Cerebellar nuclear complex (tissue), 1 donor: Measurements from ENCODE around the gene PPFIBP2.
"Not testable (repeated sequence)": the region's sequence is repeated elsewhere in the genome, so short reads cannot be mapped to it uniquely, and the experiment has no call there.

Experiments
- DNase-seq, 2 experiments: peaks; one replicate each; lab custom pipeline; 2025; lab: John Stamatoyannopoulos, UW

PPFIBP2 gene

DNA sequence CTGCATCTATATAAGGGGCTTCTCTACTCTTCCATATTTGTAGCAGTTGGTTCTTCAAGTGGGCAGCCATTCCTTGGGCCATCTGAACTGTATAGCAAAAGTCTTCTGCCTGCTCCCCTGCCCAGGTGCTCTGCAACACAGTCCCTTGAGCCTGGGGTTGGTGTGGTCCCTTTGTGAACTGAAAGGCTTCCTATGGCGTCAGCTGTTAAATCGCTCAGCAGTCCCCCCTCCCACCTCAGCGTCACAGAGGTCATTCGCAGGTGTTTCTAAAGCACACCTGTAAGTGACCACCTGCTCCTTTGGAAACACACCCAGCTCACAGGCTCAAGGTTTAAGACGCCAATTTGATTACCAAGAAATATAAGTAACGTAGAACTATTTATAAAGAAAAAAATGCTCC, 122.6 kb downstream of the PPFIBP2 start:
- no peak for DNase-seq

DNA sequence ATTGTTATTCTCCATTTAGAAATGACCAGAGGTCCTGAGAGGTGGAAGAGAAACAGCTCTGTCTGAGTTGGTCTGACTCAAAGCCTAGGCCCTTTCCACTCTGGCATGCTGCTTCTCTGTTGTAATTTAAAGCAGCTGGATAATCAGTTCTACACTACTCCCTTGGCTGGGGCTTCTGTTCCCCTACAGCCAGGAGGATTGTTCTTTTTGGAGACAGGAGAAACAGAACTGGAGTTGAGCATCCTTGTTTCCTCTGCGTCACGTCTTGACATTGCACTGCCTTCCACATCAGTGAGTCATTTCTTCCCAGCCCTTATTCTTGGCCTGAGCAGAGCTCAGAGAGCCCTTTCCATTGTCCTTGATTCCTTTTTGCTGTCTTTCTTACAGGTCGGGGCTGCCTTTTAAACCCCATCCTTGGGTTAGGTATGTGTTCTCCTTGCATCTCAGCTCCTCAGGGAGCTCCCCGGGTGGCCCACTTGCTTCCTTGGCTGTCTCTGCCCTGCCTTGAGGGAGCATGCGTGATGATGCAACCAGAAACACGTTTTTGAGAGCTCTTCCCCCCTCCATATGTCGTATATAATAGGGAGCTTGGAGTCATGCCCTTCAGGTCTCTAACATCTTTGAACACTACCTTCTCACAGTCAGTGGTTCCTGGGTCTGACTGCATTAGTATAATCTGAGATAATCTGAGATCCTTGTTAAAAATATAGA, 123.8 kb downstream of the PPFIBP2 start:
- no peak for DNase-seq

DNA sequence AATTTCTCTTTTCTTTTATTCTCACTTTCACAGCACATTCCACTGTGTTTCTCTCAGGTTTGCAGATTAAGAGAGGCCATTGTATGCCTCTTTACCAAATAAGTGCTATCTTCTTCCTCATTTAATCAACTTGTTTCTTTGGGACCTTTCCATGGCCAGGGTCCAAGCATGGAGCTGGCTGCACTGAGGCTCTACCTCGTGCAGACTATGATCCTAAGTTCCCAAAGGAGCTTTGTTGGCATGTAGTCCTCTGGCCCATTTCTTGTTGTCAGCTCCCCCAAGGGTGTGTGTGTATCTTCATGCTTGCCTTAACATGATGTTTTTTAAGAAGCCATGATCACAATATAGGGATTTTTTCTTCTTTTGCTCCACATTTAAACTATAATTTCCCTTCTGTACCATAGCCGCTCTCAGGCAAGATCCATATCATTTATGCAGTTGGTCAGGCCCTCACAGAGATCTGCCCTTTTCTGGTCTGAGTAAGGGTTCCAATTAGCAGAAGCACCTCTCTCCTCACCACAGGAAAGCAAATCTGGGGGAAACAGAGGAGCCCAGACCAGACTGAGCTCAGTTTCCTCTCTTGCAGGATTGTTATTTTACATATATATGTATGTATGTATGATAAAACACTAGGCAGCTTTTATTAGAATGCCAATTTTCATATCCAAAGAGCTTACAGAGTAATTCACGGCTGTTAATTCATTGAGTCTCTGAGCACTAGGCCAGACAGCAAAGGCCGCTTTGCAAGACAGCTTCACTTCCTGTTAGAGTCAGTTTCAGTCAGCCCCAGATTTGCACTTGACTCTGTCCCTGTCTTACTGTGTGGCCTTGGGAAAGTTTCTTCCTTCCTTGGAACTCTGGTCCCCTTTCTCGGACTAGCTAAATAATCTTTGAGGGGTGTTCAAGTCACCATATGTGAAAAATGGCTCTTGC, 125.2 kb downstream of the PPFIBP2 start:
- DNase-seq = no peak

DNA sequence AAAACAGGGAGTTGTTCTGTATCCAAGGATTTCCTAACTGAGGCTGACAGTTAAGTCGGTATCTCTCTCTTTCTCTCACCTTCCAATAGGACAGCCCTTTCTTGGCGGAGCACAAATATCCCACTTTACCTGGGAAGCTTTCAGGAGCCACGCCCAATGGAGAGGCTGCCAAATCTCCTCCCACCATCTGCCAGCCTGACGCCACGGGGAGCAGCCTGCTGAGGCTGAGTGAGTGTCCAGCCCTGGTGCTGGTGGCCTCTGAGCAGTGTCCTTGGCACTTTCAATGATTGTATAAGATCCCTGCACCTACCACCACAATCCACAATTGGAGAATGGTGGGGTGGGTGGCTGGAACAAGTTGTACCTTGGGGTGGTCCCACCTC, 125.8 kb downstream of the PPFIBP2 start:
- peak; percentile 13 to 19 for DNase-seq

DNA sequence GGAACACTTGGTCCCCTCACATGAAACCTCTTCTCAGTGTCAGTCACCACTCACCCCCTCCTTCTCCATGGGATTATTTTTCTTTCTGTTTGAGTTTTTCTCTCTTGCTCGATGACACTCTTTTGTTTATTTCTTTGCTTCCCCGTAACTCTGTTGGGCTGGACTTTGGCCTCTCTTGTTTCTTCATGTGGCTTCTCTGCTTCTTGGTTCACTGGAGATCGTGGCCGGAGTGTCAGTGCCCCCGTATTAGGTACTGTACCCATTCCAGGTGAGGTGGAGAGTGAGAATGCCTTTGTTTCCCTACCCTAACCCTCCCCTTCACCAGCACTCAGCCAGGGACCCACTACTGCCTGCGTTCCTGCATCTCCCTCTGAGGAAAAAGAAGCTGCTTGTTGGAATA, 127.0 kb downstream of the PPFIBP2 start:
- DNase-seq = no peak

DNA sequence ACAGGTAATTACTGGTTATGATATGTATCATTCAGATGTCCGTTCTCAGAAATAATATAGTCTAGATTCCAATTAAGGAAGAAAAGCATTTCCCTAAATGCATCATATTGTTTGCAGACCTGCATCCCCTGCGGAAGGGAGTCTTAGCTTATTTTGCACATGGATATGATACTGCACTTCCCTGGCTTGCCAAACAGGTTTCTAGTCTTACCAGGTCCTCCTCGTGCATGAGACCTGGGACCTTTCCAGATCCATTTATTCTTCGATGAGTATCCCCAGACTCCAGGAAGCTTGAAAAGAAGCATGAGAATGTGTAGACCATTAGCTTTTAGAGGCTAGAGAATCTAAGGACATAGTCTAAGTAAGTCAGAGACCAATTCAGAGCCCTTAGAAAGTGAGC, 128.9 kb downstream of the PPFIBP2 start:
- DNase-seq = no peak

DNA sequence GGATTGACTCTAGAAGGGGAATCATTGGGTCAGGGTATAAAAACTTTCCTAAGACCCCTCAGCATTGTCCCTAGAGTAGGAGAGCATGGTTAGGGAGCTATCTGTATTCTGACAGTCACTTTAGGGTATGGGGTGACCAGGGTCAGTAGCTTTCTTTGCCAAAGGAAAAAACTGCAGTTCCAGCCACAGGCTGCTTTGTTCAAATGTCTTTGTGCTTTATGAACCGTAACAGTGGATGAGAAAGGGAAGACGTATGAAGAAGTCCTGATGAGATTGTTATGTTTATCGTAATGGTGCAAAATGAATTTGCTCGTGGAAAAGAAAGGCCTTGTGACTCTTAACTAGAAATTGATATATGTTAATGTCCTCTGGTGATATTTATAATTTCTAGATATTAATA, 129.5 kb downstream of the PPFIBP2 start:
- no peak for DNase-seq

DNA sequence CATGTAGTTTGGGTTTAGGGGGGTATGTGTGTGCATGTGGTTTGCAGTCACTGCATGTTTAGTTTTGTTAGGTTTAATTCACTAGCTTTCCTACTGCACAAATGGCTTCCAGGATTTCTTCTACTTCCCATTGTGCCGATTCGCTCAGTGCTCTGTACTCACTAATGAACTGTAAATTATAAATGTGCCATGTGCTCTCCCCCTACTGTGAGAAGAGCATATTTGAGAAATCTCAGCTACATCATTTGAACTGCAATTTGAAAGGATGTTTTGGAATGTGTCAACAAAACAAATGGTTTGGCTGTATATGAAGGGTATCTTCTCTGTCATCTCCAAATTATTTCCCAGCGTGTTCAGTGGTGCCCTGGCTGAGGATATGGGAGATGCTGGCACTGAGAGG, 131.4 kb downstream of the PPFIBP2 start:
- no peak for DNase-seq

DNA sequence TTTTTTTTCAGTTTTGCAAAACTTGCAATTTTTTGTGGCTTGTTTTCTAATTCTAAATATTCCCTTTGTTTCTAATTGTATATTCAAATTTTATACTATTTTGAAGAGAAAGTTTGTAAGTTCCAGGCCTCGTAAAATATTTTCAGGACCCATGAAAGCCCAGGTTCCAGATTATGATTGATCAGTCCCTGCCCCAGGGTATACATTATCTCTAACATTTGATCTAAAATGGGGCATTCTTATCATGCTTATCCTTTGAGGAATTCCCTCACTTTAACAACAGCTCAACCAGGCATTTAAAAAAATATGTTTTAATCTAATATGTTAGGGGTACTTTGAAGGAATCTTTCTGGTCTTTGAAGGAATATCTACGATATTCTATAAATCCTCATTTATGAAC, 133.1 kb downstream of the PPFIBP2 start:
- no peak for DNase-seq

DNA sequence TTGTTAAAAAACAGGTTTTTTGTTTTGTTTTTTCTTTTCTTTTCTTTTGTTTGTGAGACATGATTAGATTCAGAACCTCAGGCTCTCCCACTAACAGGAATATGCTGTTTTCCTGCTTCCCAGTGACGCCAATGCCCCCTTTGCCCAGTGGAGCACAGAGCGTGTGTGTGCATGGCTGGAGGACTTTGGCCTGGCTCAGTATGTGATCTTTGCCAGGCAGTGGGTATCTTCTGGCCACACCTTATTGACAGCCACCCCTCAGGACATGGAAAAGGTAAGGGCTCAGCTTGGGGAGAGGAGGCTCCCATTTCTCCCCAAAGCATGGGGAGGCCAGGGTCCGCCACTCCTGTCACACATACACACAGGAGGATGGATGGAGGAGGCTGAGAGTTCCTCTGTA, 134.5 kb downstream of the PPFIBP2 start:
- no peak for DNase-seq

DNA sequence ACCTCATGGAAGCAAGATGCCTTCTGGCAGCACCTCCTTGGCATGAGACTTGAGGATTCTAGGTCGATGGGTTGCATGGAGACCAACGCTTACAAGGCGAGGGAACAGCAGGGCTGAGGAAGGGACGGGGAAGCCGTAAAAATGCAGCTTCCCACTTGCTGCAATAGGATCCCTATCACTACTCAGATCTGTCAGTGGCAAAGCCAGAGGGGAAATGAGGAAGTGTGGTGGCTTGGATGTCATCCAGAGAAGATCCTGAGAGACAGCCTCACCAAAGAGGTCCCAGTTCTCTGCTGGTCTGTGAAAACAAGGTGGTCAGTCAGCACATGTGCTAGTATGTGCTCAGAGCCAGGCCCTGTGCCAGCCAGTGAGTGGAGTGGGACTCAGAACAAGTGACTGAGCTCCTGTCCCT, 137.3 kb downstream of the PPFIBP2 start:
- DNase-seq = no peak

DNA sequence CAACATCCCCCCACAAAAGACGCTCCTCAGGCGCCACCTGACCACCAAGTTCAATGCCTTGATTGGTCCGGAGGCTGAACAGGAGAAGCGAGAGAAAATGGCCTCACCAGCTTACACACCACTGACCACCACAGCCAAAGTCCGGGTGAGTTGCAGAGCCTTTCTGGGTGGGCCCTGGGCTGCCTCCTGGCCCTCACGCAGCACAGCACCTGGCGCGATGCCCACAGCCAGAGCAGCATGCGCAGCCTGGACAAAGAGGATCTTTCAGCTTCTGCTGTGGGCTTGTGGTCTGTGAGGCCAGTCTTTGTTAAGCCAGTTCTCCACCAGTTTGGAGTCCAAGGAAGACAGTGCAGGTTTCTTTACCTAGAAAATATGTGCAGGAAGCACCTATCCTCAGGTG, 137.9 kb downstream of the PPFIBP2 start:
- no peak for DNase-seq

DNA sequence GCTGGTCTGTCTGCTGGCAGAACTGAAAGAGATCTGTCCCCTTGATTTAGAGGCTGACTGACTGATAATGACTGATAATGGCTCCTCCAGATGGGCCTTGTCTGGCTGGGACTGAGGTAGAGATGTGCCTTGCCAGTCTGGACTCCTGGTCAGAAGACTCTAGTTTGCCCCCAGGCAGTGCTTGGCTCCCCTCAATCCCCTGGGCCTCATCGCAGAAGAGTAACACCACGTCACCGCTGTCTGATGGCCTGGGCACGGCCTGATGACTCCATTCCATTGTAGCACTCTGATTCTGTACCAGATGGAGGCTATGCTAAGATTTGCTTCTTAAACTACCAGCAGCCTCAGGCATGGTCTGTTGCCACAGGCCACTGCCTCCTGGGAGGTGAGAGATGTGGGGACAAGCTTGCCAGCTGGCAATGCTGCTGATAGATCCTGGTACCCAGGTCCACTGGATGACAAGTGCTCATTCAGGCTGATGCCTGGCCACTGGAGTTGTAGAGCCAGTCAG, 140.5 kb downstream of the PPFIBP2 start:
- no peak for DNase-seq

DNA sequence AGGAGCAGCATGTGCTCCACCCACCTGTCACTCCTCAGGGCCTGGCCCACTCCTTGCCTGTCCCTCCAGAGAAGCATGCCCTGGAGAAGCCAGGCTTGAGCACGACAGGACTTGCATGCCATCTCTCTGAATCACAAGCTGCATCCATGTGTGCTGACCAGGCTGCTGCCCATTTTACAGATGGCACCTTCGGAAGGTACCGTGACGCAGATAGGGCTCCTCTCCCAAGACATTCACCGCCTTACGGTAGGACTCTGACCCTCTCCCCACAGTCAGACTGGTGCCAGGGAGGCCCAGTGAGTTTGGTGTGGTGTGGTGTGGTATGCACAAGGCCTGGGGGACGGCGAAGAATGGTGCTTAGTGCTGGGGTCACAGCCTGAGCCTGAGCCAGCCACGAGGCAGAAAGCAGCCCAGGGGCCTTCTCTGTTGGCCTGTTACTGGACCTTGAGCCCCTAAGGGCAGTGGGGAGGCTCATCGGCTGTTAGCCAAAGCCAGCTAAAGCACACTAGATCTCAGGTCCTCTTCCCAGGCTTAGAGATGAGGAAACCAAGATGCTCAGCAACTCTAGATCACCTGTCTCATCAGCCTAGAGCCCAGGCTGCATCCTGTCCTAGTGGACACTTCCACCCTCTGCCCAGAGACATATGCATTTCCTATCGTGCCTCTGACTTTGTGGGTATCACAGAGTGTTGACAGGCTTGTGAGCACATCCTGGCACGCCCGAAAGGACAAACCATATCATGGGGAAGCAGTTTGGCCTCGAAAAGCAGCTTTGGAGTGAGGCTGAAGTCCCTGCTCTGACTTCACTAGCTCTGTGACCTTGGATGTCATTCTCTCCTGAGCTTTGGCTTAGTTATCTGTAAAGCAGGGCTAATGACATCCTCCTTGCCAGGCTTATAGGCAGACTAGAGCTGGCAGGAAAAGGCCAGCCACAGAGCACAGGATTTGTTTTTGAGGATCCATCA, 141.7 kb downstream of the PPFIBP2 start:
- DNase-seq = no peak

DNA sequence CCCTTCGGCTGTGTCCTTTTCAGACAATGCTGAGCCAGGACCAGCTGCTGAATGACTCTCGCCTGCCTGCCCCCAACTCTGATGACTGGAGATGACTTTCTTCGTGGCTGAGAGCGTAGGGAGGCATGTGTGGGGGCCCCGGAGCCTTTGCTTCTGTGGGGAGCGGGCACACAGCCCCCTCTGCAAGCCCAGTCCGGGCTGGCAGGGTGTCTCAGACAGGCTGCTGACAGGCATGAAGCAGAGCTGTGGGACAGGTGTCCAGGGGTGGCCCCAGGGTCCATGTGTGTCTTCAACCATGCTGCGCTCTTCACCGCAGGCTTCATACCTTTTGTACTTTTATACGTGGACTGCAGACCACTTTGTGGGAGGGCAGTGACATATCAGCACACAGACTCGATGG, 142.9 kb downstream of the PPFIBP2 start:
- DNase-seq = no peak

DNA sequence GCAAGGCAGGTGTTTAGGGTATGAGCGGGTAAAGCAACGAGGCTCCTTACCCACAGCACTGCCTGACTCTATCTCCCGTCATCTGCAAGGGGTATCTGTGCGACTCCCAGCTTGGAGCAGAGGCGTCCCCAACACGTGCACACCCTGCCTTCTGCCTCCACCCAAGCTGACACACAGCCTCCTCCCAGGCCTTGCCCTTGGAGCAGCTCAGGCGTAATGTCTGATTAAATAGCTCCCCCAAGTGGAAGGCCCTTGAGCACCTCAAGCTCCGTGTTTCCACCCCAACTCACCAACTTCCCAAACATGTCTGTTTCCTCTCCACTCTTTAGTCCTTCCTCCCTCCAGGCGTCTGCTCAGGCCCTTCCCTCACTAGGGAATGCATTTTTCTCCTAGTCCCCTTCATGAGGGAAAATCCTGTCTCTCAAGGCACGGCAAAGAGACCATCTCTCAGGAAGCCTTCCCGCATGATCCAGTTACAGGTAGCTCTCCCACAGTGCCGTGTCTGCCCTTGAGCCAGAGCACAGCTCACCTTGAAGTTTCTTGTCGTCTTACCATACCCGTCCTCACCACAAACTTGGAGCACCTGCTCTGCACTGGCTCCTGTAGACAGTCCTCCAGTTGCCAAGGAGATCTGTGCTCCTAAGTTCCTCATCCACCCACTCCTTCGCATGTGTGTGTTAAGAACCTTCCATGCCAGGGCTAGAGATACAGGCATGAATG, 143.7 kb downstream of the PPFIBP2 start:
- DNase-seq = no peak

DNA sequence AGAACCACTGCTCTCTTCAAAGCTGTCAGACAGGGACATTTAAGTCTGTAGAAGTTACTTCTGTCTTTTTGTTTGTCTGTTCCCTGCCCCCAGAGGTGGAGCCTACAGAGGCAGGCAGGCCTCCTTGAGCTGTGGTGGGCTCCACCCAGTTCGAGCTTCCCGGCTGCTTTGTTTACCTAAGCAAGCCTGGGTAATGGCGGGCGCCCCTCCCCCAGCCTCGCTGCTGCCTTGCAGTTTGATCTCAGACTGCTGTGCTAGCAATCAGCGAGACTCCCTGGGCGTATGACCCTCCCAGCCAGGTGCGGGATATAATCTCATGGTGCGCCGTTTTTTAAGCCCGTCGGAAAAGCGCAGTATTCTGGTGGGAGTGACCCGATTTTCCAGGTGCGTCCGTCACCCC, 149.7 kb downstream of the PPFIBP2 start:
- not testable (repeated sequence) for DNase-seq

DNA sequence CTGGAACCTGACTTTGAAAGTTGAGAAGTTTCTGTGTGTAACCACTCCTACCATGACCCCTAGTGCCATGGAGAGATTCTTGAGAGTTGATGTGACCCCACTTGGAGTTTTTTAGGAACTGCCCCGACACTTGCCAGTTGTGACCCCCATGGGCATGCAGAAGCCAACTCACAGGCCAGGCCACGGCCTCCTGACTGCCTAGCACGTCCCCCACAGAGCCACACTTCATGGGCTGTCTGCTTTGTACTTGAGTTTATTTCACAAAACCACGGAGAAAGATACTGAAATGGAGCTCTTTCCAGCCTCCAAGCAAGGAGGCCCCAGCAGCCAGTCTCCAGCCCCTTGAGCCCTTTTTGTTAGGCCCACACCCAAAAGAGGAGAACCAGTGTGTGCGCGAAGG, 151.1 kb downstream of the PPFIBP2 start:
- DNase-seq = no peak

DNA sequence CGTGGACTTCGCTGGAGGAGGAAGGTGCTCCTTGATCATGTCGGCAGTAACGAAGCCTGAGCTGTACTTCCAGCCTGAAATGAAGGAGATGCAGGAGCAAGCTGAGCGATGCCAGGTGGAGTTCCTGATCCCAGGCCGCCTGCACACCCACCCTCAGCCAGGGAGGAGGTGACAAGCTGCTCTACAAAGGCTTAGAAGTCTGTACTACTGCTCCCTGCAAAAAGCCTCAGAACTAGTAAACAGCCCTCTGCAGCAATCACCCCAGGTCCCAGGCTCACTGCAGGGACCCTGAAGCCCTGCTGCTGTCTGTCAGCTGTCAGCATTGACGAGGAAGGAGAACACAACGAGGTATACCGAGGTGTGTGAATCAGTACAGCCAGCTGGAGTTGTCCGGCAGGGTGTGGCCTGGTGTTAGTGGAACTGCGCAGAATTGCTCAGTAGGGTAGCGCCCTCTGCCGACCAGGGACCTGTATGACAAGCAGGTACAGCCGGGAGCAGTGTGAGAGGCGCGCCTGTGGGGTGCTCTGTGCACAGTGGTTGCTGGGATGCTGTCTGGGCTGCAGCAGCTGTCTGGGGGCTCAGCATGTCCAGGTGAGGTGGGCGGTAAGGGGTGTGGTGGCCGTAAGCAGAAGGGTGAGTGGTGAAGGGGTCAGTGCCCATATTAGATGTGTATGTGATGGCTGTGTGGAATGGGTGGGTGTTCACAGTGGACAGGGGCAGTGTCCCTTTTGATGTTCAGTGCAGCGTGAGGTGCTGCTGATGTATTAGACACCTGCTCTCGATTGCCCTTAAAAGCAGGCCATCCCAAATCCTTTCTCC, 151.9 kb downstream of the PPFIBP2 start:
- DNase-seq = peak in 1 of 2 experiments; percentile 26

DNA sequence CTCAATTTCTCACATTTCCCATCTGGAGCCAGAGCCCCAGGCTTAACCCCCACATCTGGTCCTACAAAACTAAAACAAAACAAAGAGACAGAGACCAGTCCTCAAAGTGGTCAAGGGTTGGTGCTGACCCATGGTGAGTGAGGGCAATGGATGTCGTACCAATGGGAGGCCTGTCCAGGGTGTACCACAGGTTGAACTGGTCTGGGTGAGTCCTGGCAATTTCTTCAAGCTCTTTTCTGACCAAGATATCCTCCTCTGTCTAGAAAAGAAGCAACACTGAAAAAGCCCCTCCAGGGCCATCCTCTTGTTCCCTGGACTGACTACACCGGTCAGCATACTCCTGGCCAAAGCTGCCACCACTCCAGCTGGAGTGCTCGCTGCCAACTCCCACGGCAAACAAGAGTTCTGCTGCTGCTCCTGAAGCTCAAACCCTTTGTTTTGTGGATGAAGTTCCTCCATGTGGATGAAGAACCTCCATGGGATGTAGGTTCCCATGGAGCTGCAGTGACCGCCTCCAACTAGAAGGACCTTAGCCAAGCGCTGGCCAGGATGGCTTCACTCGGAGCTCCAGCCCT, 152.6 kb downstream of the PPFIBP2 start:
- DNase-seq = no peak
